GM23248 (cell line): ENCODE results near the gene POLR2I. TPM values are rescaled to one million over a fixed set of nuclear protein-coding genes. Genes with fewer than 3 reads are reported as not detected.

Experiments
- DNase-seq: peaks from one replicate; pipeline ENCODE4 v3.0.0-alpha.2; 2015
- H2AFZ ChIP-seq: fragments of 200-600 bp; sonication (generic); 2 replicates; pipeline ENCODE4 v1.6.1; 2016; ENCODE audit warnings: antibody characterized with exemption
- H3F3A ChIP-seq: fragments of 200-600 bp; sonication (generic); 2 replicates; pipeline ENCODE4 v1.6.1; 2016; ENCODE audit warnings: mild to moderate bottlenecking, antibody characterized with exemption, mixed run types; ENCODE audit not compliant: insufficient read depth
- H3K27ac ChIP-seq: fragments of 200-600 bp; sonication (generic); 2 replicates; pipeline ENCODE4 v1.5.1; 2016; ENCODE audit warnings: mild to moderate bottlenecking
- H3K27me3 ChIP-seq: fragments of 200-600 bp; sonication (generic); replicated peaks from 2 replicates; pipeline ENCODE4 v1.6.1; 2016; ENCODE audit warnings: mild to moderate bottlenecking; ENCODE audit not compliant: insufficient read depth
- H3K36me3 ChIP-seq: fragments of 200-600 bp; sonication (generic); 2 replicates; pipeline ENCODE4 v1.6.1; 2016; ENCODE audit warnings: low read depth, mild to moderate bottlenecking
- H3K4me1 ChIP-seq: fragments of 200-600 bp; sonication (generic); 2 replicates; pipeline ENCODE4 v1.6.1; 2016; ENCODE audit warnings: mild to moderate bottlenecking; ENCODE audit not compliant: insufficient read depth
- H3K4me2 ChIP-seq: fragments of 200-600 bp; sonication (generic); one replicate; pipeline ENCODE4 v1.6.1; 2016; ENCODE audit warnings: mild to moderate bottlenecking; ENCODE audit not compliant: unreplicated experiment
- H3K4me3 ChIP-seq: fragments of 200-600 bp; sonication (generic); 2 replicates; pipeline ENCODE4 v1.5.1; 2016; ENCODE audit warnings: mild to moderate bottlenecking
- H3K79me2 ChIP-seq: fragments of 200-600 bp; sonication (generic); 2 replicates; pipeline ENCODE4 v1.6.1; 2016; ENCODE audit warnings: mild to moderate bottlenecking; ENCODE audit not compliant: insufficient read depth
- H3K9ac ChIP-seq: fragments of 200-600 bp; sonication (generic); 2 replicates; pipeline ENCODE4 v1.6.1; 2016; ENCODE audit warnings: mild to moderate bottlenecking
- H3K9me2 ChIP-seq: fragments of 200-600 bp; sonication (generic); 2 replicates; pipeline ENCODE4 v1.6.1; 2016; ENCODE audit warnings: mixed run types, mild to moderate bottlenecking, moderate library complexity; ENCODE audit not compliant: insufficient read depth
- H3K9me3 ChIP-seq: fragments of 200-600 bp; sonication (generic); one replicate; pipeline ENCODE4 v1.6.1; 2017; ENCODE audit warnings: low read depth
- H4K20me1 ChIP-seq: fragments of 200-600 bp; sonication (generic); 2 replicates; pipeline ENCODE4 v1.6.0; 2016; ENCODE audit not compliant: insufficient read depth
- EZH2 ChIP-seq: fragments of 200-600 bp; sonication (generic); IDR thresholded peaks from 2 replicates; pipeline ENCODE4 v1.6.1; 2018; ENCODE audit warnings: antibody characterized with exemption, mild to moderate bottlenecking; ENCODE audit not compliant: insufficient read depth, poor library complexity, severe bottlenecking
- EZH2phosphoT487 ChIP-seq: fragments of 200-600 bp; sonication (generic); IDR thresholded peaks from 2 replicates; pipeline ENCODE4 v1.6.1; 2018; ENCODE audit warnings: antibody characterized with exemption, moderate library complexity, mild to moderate bottlenecking, low read depth; ENCODE audit not compliant: insufficient read depth
- WGBS, 2 experiments: methylation state at CpG; one replicate each; pipeline ENCODE4 v1.1.6; 2015 to 2017; ENCODE audit warnings: low lambda C conversion rate in 2 of 2, low coverage in 1 of 2; ENCODE audit errors: missing lambda C conversion rate in 2 of 2; 5-methylcytosine and 5-hydroxymethylcytosine counted together
- in situ Hi-C: fragments of 300-500 bp; cut with MboI; formaldehyde crosslinking; loops from 2 replicates; pipeline ENCODE4 v1.15.0; 2020
- polyA plus RNA-seq: library from polyadenylated mRNA; unstranded; fragments of >200 nt; fragmentation: Nextera tagmentation; extraction: Ambion mirVana; gene quantifications from 2 replicates; pipeline ENCODE4 v1.2.1, GENCODE V29; 2016
- total RNA-seq: library from RNA; depleted of rRNA; stranded (reverse); fragments of >200 nt; shearing (Covaris generic); gene quantifications from 2 replicates; pipeline ENCODE4 v1.2.3, GENCODE V29; 2014

POLR2I gene
- total and polyA plus RNA-seq, 2 experiments from 2014 or later = 44.1 to 130 TPM

GRCh38 chr19:36082916-36083315 is 31.8 kb downstream of the POLR2I start:
- DNase-seq = no peak
- H3K4me2 ChIP-seq = no peak overlapping the region
- no peak overlapping the region for H3K9ac ChIP-seq
- H2AFZ ChIP-seq = no peak overlapping the region
- in situ Hi-C loops = no loop called here
- H3K79me2 ChIP-seq = no peaks in the 10 kb centered on the region
- H4K20me1 ChIP-seq = no peaks in the 10 kb centered on the region
- H3K4me3 ChIP-seq = no peak overlapping the region
- H3K27ac ChIP-seq = no peak overlapping the region
- H3K4me1 ChIP-seq = no peaks in the 10 kb centered on the region
- H3K9me2 ChIP-seq = no peaks in the 10 kb centered on the region
- H3K27me3 ChIP-seq = no peaks in the 10 kb centered on the region
- no peaks in the 10 kb centered on the region for H3K36me3 ChIP-seq
- no peak for TF ChIP-seq EZH2phosphoT487
- TF ChIP-seq EZH2 = no peak
- no peaks in the 10 kb centered on the region for H3K9me3 ChIP-seq
- WGBS, 2 experiments = 94 to 95% methylated on average over 13 of the region's 13 CpGs
- H3F3A ChIP-seq = 0 out of 2 replicates have a peak, but pooled peaks cover 6% of the 10 kb centered on the region

DNA sequence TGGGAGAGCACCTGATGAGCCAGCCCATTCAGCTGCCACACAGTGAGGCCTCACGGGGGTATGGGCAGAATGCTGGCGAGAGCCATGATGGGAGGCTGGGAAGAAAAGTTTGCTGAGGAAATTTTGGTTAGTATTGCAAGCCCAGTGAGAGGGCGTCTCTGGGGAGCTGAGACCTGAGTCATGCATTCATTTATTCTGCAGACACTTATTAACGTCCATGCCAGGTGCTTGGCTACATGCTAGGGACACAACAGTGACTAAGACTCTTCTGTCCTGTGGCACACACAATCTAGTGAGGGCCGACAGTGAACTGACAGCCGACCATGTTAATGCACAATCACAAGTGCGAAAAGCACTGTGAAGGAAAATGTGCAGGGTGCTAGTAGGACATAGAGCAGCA is 32.8 kb downstream of the POLR2I start:
- Histone ChIP-seq H3K27me3 (no peaks in the 10 kb centered on the region), H3K79me2 (no peaks in the 10 kb centered on the region), H2AFZ (no peak overlapping the region), H3K4me1 (no peaks in the 10 kb centered on the region), H3K4me3 (no peak overlapping the region), H3K4me2 (no peak overlapping the region), H4K20me1 (no peaks in the 10 kb centered on the region), H3K9me3 (no peaks in the 10 kb centered on the region), H3F3A (0 out of 2 replicates have a peak, but pooled peaks cover 6% of the 10 kb centered on the region), H3K9ac (no peak overlapping the region), H3K9me2 (no peaks in the 10 kb centered on the region), H3K36me3 (no peaks in the 10 kb centered on the region), H3K27ac (no peak overlapping the region)
- WGBS, 2 experiments = 86 to 87% methylated on average over 7 of the region's 7 CpGs
- DNase-seq = peak; percentile 45
- in situ Hi-C loops = no loop called here
- TF ChIP-seq EZH2 (no peak), EZH2phosphoT487 (no peak)

- Histone ChIP-seq H3K9me3 (no peaks in the 10 kb centered on the region), H3K4me3 (no peak overlapping the region), H3K4me1 (no peaks in the 10 kb centered on the region), H3K27me3 (no peaks in the 10 kb centered on the region), H3K4me2 (no peak overlapping the region), H3K79me2 (no peaks in the 10 kb centered on the region), H3F3A (0 out of 2 replicates have a peak, but pooled peaks cover 6% of the 10 kb centered on the region), H3K9me2 (no peaks in the 10 kb centered on the region), H3K36me3 (no peaks in the 10 kb centered on the region), H2AFZ (no peak overlapping the region), H3K27ac (no peak overlapping the region), H4K20me1 (no peaks in the 10 kb centered on the region), H3K9ac (no peak overlapping the region)
- TF ChIP-seq EZH2phosphoT487 (no peak), EZH2 (no peak)
- in situ Hi-C loops = no loop called here
- WGBS, 2 experiments = 88 to 94% methylated on average over 3 of the region's 3 CpGs
- no peak for DNase-seq
Measured at GRCh38 chr19:36081385-36081784, 33.3 kb downstream of the POLR2I start.

DNA sequence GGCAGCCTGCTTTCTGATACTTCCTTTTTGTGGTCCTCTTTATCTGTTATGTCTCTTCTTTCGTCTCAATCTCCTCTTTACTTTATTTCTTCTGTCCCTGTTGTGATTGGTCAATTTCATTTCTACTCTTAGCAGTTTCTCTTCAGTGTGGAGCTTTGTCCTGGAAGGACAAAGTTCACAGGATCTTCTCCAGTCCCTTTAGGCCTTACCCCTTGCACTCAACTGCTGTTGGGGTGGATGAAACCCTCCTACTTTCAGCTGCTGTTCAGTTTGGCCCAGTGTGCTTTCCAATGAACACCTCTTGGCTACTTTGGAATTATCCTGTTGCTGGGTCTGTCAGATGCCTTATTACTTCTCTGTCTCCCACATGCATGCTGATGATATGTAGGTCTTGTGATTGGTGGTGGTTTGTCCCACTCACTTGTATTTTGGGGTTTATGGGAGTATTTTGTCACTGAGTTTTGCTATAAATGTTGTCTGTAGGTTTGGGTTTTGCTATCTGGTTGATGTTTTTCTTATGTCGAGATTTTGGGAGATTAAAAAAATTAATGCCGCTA is 35.2 kb downstream of the POLR2I start:
- no peaks in the 10 kb centered on the region for H3K79me2 ChIP-seq
- H3K4me1 ChIP-seq = no peaks in the 10 kb centered on the region
- H3K9me3 ChIP-seq = no peaks in the 10 kb centered on the region
- H3K4me3 ChIP-seq = no peak overlapping the region
- H3K27ac ChIP-seq = no peak overlapping the region
- H2AFZ ChIP-seq = no peak overlapping the region
- no peaks in the 10 kb centered on the region for H4K20me1 ChIP-seq
- H3K9ac ChIP-seq = no peak overlapping the region
- H3K36me3 ChIP-seq = no peaks in the 10 kb centered on the region
- no peak for TF ChIP-seq EZH2phosphoT487
- TF ChIP-seq EZH2 = no peak
- WGBS, 2 experiments = 98 to 100% methylated on average over 3 of the region's 3 CpGs
- 0 out of 2 replicates have a peak, but pooled peaks cover 6% of the 10 kb centered on the region for H3F3A ChIP-seq
- no peak for DNase-seq
- in situ Hi-C loops = no loop called here
- no peaks in the 10 kb centered on the region for H3K27me3 ChIP-seq
- H3K4me2 ChIP-seq = no peak overlapping the region
- no peaks in the 10 kb centered on the region for H3K9me2 ChIP-seq
